Neural cell (in vitro differentiated cells): ENCODE measurements around the gene ADGRD1. TPM values are rescaled to one million over a fixed set of nuclear protein-coding genes. Genes with fewer than 3 reads are reported as not detected.

ENCODE experiments used
- H2AFZ ChIP-seq: fragments of 200-600, 300-800 bp; sonication (generic), shearing (Covaris generic); 2 replicates; pipeline ENCODE4 v1.6.0; 2014; ENCODE audit warnings: low read depth, mild to moderate bottlenecking, antibody characterized with exemption, low read length, moderate library complexity
- H3F3A ChIP-seq: fragments of 200-600 bp; shearing (Covaris generic); 2 replicates; pipeline ENCODE4 v1.6.1; 2016; ENCODE audit warnings: mild to moderate bottlenecking, moderate library complexity, mixed read lengths, antibody characterized with exemption, low read length; ENCODE audit not compliant: insufficient read depth, poor library complexity, severe bottlenecking
- H3K27ac ChIP-seq: fragments of 200-600, 300-800 bp; sonication (generic), shearing (Covaris generic); 2 replicates; pipeline ENCODE4 v1.5.1; 2014; ENCODE audit warnings: mild to moderate bottlenecking, low read length, moderate library complexity
- H3K27me3 ChIP-seq: fragments of 300-800, 200-600 bp; sonication (generic), shearing (Covaris generic); 2 replicates; pipeline ENCODE4 v1.6.0; 2014; ENCODE audit warnings: mild to moderate bottlenecking, low read depth, low read length, moderate library complexity; ENCODE audit not compliant: insufficient read depth
- H3K36me3 ChIP-seq: fragments of 300-800, 200-600 bp; sonication (generic), shearing (Covaris generic); 2 replicates; pipeline ENCODE4 v1.5.1; 2014; ENCODE audit warnings: mild to moderate bottlenecking, antibody characterized with exemption, low read length, moderate library complexity; ENCODE audit not compliant: insufficient read depth
- H3K4me2 ChIP-seq: fragments of 300-800, 200-600 bp; sonication (generic), shearing (Covaris generic); 2 replicates; pipeline ENCODE4 v1.6.0; 2014; ENCODE audit warnings: mild to moderate bottlenecking, low read length
- H3K4me3 ChIP-seq: fragments of 300-800, 200-600 bp; sonication (generic), shearing (Covaris generic); 2 replicates; pipeline ENCODE4 v1.5.1; 2014; ENCODE audit warnings: mild to moderate bottlenecking, low read length, moderate library complexity
- H3K79me2 ChIP-seq: fragments of 200-600 bp; shearing (Covaris generic); replicated peaks from 2 replicates; pipeline ENCODE4 v1.6.0; 2014; ENCODE audit warnings: mild to moderate bottlenecking, low read length, moderate library complexity; ENCODE audit not compliant: insufficient read depth
- H3K9ac ChIP-seq: fragments of 300-800, 200-600 bp; sonication (generic), shearing (Covaris generic); 2 replicates; pipeline ENCODE4 v1.6.1; 2016; ENCODE audit warnings: mild to moderate bottlenecking, low read length, mixed read lengths
- H3K9me2 ChIP-seq: fragments of 200-600 bp; shearing (Covaris generic); 2 replicates; pipeline ENCODE4 v1.6.1; 2016; ENCODE audit warnings: mild to moderate bottlenecking, low read length, mixed read lengths; ENCODE audit not compliant: insufficient read depth
- H3K9me3 ChIP-seq: fragments of 200-600, 300-800 bp; sonication (generic), shearing (Covaris generic); 2 replicates; pipeline ENCODE4 v1.6.1; 2016; ENCODE audit warnings: mild to moderate bottlenecking, mixed run types, low read length, moderate library complexity, mixed read lengths
- H4K20me1 ChIP-seq: fragments of 200-600 bp; shearing (Covaris generic); 2 replicates; pipeline ENCODE4 v1.6.1; 2016; ENCODE audit warnings: mild to moderate bottlenecking, mixed run types; ENCODE audit not compliant: insufficient read depth
- EP300 ChIP-seq: fragments of 450-650 bp; conservative IDR thresholded peaks from 2 replicates; pipeline ENCODE4 v1.6.1; 2014; ENCODE audit warnings: antibody characterized with exemption, mild to moderate bottlenecking, moderate library complexity; ENCODE audit not compliant: poor library complexity, severe bottlenecking
- EZH2 ChIP-seq: fragments of 200-600, 300-800 bp; shearing (Covaris generic), sonication (generic); IDR thresholded peaks from 2 replicates; pipeline ENCODE4 v1.6.1; 2014; ENCODE audit warnings: antibody characterized with exemption, low read length, borderline replicate concordance, mild to moderate bottlenecking; ENCODE audit not compliant: insufficient read depth, poor library complexity, severe bottlenecking
- MXI1 ChIP-seq: fragments of 450-650 bp; conservative IDR thresholded peaks from 2 replicates; pipeline ENCODE4 v1.6.1; 2014; ENCODE audit warnings: antibody characterized with exemption, mild to moderate bottlenecking; ENCODE audit not compliant: poor library complexity, severe bottlenecking
- POLR2AphosphoS5 ChIP-seq: IDR thresholded peaks from 2 replicates; pipeline ENCODE4 v1.6.1; 2012
- RAD21 ChIP-seq: fragments of 450-650 bp; conservative IDR thresholded peaks from 2 replicates; pipeline ENCODE4 v1.6.1; 2014; ENCODE audit warnings: antibody characterized with exemption, mild to moderate bottlenecking, moderate library complexity
- SMC3 ChIP-seq: fragments of 450-650 bp; conservative IDR thresholded peaks from 2 replicates; pipeline ENCODE4 v1.6.1; 2014; ENCODE audit warnings: antibody characterized with exemption, mild to moderate bottlenecking, moderate library complexity; ENCODE audit not compliant: poor library complexity
- TAF1 ChIP-seq: IDR thresholded peaks from 2 replicates; pipeline ENCODE4 v1.6.1; 2012; ENCODE audit warnings: low read depth
- polyA plus RNA-seq: library from polyadenylated mRNA; depleted of rRNA; stranded (reverse); fragments of >200 nt; gene quantifications from 2 replicates; pipeline ENCODE4 v1.2.3, GENCODE V29; 2014
- TF ChIP-seq, protein P1 (sequence below): IDR thresholded peaks from 2 replicates; pipeline ENCODE4 v1.6.1; 2012; ENCODE audit warnings: borderline replicate concordance
- TF ChIP-seq, protein P2 (sequence below): fragments of 450-650 bp; IDR thresholded peaks from 2 replicates; pipeline ENCODE4 v1.5.1; 2014; ENCODE audit warnings: antibody characterized with exemption, mild to moderate bottlenecking, moderate library complexity; ENCODE audit not compliant: poor library complexity, severe bottlenecking

ADGRD1 gene
- polyA plus RNA-seq, 1 donor from 2014 or later, result 1.7 TPM

DNA sequence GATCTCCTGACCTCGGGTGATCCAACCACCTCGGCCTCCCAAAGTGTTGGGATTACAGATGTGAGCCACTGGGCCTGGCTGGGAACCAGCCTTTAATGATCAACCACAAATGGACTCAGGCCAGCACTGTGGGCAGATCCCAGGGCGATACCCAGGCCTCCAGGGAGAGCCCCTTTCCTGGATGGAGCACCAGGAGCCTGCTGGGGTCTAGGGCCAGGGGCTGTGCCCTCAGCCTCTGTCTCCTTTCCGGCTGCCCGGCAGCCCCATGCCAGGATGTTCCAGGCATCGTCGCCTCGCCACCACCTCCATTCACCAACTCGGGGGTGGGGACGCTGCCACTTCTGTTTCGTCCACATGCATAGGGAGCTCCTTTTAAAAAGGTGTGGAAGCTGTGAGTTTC is 2.3 kb downstream of the ADGRD1 start:
- Histone ChIP-seq H3K27me3 (no peaks in the 10 kb centered on the region), H3K4me2 (no peak overlapping the region), H3K27ac (no peak overlapping the region), H3K36me3 (no peaks in the 10 kb centered on the region), H3F3A (no peaks in the 10 kb centered on the region), H2AFZ (no peak overlapping the region), H3K9me3 (no peaks in the 10 kb centered on the region), H3K4me3 (no peak overlapping the region), H4K20me1 (no peaks in the 10 kb centered on the region), H3K79me2 (no peaks in the 10 kb centered on the region), H3K9ac (no peak overlapping the region), H3K9me2 (no peaks in the 10 kb centered on the region)
- no peak for TF ChIP-seq MXI1
- TF ChIP-seq, protein P1, sequence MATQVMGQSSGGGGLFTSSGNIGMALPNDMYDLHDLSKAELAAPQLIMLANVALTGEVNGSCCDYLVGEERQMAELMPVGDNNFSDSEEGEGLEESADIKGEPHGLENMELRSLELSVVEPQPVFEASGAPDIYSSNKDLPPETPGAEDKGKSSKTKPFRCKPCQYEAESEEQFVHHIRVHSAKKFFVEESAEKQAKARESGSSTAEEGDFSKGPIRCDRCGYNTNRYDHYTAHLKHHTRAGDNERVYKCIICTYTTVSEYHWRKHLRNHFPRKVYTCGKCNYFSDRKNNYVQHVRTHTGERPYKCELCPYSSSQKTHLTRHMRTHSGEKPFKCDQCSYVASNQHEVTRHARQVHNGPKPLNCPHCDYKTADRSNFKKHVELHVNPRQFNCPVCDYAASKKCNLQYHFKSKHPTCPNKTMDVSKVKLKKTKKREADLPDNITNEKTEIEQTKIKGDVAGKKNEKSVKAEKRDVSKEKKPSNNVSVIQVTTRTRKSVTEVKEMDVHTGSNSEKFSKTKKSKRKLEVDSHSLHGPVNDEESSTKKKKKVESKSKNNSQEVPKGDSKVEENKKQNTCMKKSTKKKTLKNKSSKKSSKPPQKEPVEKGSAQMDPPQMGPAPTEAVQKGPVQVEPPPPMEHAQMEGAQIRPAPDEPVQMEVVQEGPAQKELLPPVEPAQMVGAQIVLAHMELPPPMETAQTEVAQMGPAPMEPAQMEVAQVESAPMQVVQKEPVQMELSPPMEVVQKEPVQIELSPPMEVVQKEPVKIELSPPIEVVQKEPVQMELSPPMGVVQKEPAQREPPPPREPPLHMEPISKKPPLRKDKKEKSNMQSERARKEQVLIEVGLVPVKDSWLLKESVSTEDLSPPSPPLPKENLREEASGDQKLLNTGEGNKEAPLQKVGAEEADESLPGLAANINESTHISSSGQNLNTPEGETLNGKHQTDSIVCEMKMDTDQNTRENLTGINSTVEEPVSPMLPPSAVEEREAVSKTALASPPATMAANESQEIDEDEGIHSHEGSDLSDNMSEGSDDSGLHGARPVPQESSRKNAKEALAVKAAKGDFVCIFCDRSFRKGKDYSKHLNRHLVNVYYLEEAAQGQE, result no peak
- no peak for TF ChIP-seq SMC3
- TF ChIP-seq TAF1, result no peak
- TF ChIP-seq, protein P2, sequence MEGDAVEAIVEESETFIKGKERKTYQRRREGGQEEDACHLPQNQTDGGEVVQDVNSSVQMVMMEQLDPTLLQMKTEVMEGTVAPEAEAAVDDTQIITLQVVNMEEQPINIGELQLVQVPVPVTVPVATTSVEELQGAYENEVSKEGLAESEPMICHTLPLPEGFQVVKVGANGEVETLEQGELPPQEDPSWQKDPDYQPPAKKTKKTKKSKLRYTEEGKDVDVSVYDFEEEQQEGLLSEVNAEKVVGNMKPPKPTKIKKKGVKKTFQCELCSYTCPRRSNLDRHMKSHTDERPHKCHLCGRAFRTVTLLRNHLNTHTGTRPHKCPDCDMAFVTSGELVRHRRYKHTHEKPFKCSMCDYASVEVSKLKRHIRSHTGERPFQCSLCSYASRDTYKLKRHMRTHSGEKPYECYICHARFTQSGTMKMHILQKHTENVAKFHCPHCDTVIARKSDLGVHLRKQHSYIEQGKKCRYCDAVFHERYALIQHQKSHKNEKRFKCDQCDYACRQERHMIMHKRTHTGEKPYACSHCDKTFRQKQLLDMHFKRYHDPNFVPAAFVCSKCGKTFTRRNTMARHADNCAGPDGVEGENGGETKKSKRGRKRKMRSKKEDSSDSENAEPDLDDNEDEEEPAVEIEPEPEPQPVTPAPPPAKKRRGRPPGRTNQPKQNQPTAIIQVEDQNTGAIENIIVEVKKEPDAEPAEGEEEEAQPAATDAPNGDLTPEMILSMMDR, result no peak
- TF ChIP-seq POLR2AphosphoS5, result no peak
- TF ChIP-seq RAD21, result no peak
- no peak for TF ChIP-seq EP300

DNA sequence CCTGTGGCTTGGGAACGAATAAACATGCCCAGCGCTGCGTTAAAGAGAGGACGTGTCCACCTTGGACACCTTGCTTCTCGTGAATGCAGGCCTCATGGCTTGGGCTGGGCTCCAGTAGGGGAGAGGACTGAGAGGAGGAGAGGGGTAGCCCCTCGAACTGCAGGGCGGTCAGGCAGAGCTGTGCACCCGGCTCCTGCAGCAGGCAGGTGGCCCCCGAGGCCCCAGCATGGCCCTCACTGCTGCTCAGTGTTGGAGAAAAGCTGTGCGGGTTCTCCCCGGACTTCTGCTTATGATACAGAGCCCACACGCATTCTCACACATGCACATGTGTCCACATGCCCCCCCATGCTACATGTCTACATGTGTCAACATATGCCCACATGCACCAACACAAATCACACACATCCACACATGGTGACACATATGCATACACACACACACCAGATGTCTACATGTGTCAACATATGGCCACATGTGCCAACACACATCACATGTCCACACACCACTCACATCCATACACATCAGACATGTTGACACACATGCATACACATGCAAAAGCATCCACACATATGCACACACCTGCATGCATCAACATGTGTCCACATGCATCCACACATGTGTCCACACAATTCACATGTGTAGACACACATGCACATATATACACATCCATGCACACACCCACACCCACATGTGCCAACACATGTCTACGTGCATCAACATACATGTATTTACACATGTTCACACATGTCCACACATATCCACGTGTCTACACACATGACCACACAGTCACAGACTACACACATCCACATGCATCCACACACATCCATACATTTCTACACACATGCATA is 3.0 kb downstream of the ADGRD1 start:
- Histone ChIP-seq H3F3A (no peaks in the 10 kb centered on the region), H3K4me3 (no peak overlapping the region), H3K27me3 (no peaks in the 10 kb centered on the region), H3K9me3 (no peaks in the 10 kb centered on the region), H3K36me3 (no peaks in the 10 kb centered on the region), H3K27ac (no peak overlapping the region), H3K4me2 (no peak overlapping the region), H4K20me1 (no peaks in the 10 kb centered on the region), H3K79me2 (no peaks in the 10 kb centered on the region), H3K9ac (no peak overlapping the region), H3K9me2 (no peaks in the 10 kb centered on the region), H2AFZ (no peak overlapping the region)
- TF ChIP-seq, protein P1, result no peak
- TF ChIP-seq TAF1 (no peak), RAD21 (no peak), EP300 (no peak), POLR2AphosphoS5 (no peak), SMC3 (no peak), EZH2 (no peak), MXI1 (no peak)
- TF ChIP-seq, protein P2, result no peak
